ENCODE results near the gene C2orf68. TPM values are rescaled to one million over a fixed set of nuclear protein-coding genes. Genes with fewer than 3 reads are reported as not detected.

C2orf68 gene
- total RNA-seq, 1 donor from 2014 or later = 67.1 TPM

GRCh38 chr2:85600235-85600575, 11.7 kb downstream of the C2orf68 start:
- no peak for DNase-seq (ENCODE audit: low spot score, unreplicated experiment)
- Mint-ChIP-seq H3K9me3 (ENCODE audit: low read depth) (no peaks in the 10 kb centered on the region), H3K4me3 (ENCODE audit: low read depth) (no peak overlapping the region)

GRCh38 chr2:85599468-85600234, 12.2 kb downstream of the C2orf68 start:
- no peaks in the 10 kb centered on the region for H3K9me3 Mint-ChIP-seq (ENCODE audit: low read depth)
- H3K4me3 Mint-ChIP-seq (ENCODE audit: low read depth) = no peak overlapping the region
- H3K4me1 Mint-ChIP-seq (ENCODE audit: low read depth) = peaks cover 22% of the 10 kb centered on the region
- H3K27me3 Mint-ChIP-seq = no peaks in the 10 kb centered on the region
- no peak for DNase-seq (ENCODE audit: low spot score, unreplicated experiment)
- peak overlapping the region; percentile 71 for H3K27ac Mint-ChIP-seq
- no peaks in the 10 kb centered on the region for H3K36me3 Mint-ChIP-seq (ENCODE audit: insufficient read depth)
- no peak for TF ChIP-seq CTCF (IDR thresholded peaks at IDR 0.05; ENCODE audit: unreplicated experiment)

More at GRCh38 chr2:85600235-85600575, 11.7 kb downstream of the C2orf68 start:
- TF ChIP-seq CTCF (IDR thresholded peaks at IDR 0.05; ENCODE audit: unreplicated experiment) = no peak
- Mint-ChIP-seq H3K27ac (no peak overlapping the region), H3K36me3 (ENCODE audit: insufficient read depth) (no peaks in the 10 kb centered on the region), H3K27me3 (no peaks in the 10 kb centered on the region), H3K4me1 (ENCODE audit: low read depth) (peaks cover 21% of the 10 kb centered on the region)

GRCh38 chr2:85598594-85599340, 13.1 kb downstream of the C2orf68 start:
- no peak for DNase-seq (ENCODE audit: low spot score, unreplicated experiment)
- Mint-ChIP-seq H3K4me1 (ENCODE audit: low read depth) (peaks cover 24% of the 10 kb centered on the region), H3K36me3 (ENCODE audit: insufficient read depth) (no peaks in the 10 kb centered on the region), H3K9me3 (ENCODE audit: low read depth) (no peaks in the 10 kb centered on the region), H3K27ac (no peak overlapping the region), H3K4me3 (ENCODE audit: low read depth) (no peak overlapping the region), H3K27me3 (no peaks in the 10 kb centered on the region)
- TF ChIP-seq CTCF (IDR thresholded peaks at IDR 0.05; ENCODE audit: unreplicated experiment) = no peak

GRCh38 chr2:85597241-85597640, 14.6 kb downstream of the C2orf68 start:
- Mint-ChIP-seq H3K27me3 (no peaks in the 10 kb centered on the region), H3K4me1 (ENCODE audit: low read depth) (peaks cover 20% of the 10 kb centered on the region), H3K9me3 (ENCODE audit: low read depth) (no peaks in the 10 kb centered on the region), H3K36me3 (ENCODE audit: insufficient read depth) (no peaks in the 10 kb centered on the region), H3K27ac (no peak overlapping the region), H3K4me3 (ENCODE audit: low read depth) (peak overlapping the region; percentile 98)
- no peak for DNase-seq (ENCODE audit: low spot score, unreplicated experiment)
- TF ChIP-seq CTCF (IDR thresholded peaks at IDR 0.05; ENCODE audit: unreplicated experiment) = no peak

- Mint-ChIP-seq H3K9me3 (ENCODE audit: low read depth) (no peaks in the 10 kb centered on the region), H3K4me1 (ENCODE audit: low read depth) (peaks cover 18% of the 10 kb centered on the region), H3K36me3 (ENCODE audit: insufficient read depth) (no peaks in the 10 kb centered on the region), H3K27me3 (no peaks in the 10 kb centered on the region), H3K27ac (no peak overlapping the region), H3K4me3 (ENCODE audit: low read depth) (peak overlapping the region; percentile 98)
- no peak for TF ChIP-seq CTCF (IDR thresholded peaks at IDR 0.05; ENCODE audit: unreplicated experiment)
- no peak for DNase-seq (ENCODE audit: low spot score, unreplicated experiment)
Measured at GRCh38 chr2:85596486-85597143, 15.3 kb downstream of the C2orf68 start.
